ENCODE results near the gene PDGFC.

Gene PDGFC

DNA sequence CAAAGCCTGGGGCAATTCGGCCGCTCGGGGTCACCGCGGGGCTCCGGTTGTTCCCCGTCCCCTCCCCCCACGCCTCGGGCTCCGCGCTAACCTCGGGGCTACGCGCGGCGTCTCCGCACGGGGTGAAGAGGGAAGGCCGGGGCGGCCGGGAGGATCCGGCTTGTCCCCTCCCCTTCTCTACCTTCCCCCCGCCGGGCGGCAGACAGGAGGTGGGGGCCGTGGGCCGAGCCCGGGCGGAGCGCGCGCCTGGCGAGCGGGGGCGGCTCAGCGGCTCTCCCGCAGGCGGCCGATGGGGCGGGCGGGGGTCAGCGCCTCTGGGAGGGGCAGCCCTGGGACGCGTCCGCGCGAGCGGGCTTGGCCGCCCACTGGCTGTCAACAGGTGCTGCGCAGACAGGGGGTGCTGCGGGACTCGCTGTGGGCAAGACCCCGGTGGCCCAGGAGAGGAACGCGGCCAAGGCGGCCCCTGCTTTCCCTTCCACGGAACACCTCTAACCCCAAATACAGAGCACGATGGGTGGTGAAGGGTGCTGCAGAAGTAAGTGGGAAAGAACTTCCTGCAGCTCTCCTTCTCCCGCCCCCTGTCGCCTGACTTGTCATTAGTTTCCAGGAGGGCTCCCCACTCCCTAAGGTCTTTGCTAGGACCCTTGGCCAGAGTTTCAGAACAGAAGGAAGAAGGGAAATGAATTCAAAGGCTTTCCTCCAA, at the start of gene PDGFC:
Gene PDGFC (minus strand): TSS at position 124 of the 703 bp plus-strand sequence. CDS start 896 bp downstream, outside the sequence.
- TF ChIP-seq CTCF (IDR thresholded peaks at IDR 0.05) = no peak

DNA sequence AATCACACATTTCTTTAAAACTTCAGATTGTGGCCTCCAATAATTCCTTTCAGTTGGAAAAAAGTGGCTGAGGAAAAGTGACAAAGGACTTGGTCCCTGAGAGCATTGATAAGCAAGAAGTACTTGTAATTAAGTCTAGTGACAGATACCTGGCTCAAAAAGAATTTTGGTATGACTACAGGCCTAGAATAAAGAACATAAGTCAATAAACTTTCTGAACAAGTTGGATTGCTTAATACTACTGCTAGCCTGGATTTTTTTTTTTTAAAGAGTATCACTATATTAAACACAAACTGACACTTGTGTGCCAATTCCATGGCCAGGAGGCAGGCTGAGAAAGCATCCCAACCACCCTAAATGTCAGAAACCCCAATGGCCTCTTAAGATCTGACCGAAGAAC, 49.3 kb upstream of the PDGFC start:
- no peak for TF ChIP-seq CTCF (IDR thresholded peaks at IDR 0.05)

DNA sequence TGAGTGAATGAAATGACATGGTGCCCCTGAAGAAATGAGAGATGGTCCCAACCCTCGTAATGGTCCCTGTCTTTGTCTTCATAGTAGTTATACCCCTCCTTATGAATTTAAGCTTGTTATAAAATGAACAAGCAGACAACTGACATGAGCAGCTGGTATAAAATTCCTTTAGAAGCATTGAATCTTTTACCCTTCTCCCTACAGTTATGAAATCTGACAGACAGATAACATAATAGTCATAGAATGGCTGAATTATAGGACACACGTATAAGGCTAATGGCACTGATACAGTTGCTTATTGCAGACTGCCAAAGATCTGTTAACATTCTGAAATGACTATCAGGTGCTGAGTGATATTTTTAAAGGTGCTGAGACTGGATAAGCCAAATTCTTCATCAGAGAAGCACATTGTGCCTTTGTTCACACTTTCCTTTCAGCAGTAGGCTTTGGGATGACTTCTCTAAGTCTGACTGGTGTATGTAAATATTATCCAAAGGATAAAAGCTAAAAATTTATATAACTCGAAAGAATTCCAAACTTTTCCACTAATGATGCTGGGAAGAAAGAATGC, 47.4 kb upstream of the PDGFC start:
- TF ChIP-seq CTCF (IDR thresholded peaks at IDR 0.05) = no peak

DNA sequence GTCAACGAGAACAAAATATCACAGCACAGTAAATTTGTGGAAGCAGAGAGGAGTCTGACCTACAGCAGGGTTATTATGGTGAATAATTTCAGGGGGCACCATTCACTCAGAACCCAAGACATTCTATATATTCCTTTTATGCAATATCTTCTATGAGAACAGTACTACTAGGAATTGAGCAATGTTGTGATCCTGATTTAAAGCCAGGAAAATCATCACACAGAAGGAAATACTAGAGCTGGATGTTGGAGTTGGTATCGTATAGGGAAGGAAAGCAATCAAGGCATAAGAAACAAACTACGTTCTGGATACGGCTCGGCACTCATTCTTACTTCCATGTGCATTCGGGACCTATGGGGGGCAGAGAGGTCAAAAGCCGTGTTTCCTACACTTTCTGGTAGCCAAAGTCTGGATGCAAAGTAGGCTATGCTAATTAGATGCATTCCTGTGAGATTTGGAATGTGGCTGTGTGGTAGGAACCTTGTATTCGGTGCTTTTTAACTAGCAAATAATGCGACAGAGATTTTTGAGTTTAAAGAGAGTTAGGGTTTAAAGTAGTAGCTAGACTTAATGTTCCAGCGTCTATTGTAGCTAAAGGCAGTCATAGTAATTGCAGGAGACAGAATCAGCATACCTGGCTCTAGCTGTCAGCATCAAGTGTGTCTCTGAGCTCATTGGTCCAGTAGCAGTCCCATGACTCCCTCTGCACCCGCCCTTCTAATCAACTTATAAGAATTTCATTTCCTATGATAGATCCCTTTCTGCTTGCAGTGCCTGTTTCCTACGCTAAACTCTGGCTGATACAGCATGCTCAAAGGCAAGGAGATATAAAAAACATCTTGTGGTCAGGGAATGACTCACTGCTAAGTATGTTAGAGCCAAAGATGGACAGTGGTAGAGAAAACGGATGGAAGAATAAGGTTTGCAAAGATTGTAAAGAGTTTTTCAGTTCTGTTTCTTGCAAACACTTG, 43.3 kb upstream of the PDGFC start:
- no peak for TF ChIP-seq CTCF (IDR thresholded peaks at IDR 0.05)

DNA sequence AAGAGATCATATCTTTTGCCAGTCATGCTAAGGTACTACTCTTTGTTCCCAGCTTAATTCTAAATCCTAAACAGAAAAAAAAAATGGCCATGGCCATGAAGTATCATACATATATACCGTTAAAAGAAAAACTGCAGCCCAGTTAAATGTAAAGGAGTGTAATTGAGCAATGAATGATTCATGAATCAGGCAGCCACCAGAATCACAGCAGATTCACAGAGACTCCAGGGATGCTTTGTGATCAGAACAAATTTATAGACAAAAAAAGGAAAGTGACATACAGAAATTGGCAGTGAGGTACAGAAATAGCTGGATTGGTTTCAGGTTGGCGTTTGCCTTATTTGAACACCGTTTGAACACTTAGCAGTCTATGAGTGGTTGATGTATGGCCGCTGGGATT, 42.1 kb upstream of the PDGFC start:
- TF ChIP-seq CTCF (IDR thresholded peaks at IDR 0.05) = no peak

DNA sequence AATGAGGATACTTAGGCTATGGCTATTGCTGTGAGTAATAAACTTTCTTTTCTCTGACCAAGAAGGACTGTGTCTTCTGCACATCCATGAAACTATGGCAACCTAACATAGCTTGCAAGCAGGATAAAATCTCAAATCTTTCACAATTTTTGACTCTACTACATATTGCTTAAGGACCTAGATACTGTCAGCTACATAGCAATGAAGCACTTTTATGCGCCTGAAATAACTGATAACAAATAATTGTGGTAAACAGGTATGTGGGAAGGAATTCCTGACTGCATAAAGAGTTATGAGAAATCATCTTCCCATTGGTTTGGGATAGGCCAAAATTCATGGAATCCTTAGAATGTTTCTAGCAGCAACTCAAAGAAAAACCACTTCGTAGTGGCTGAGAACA, 41.2 kb upstream of the PDGFC start:
- no peak for TF ChIP-seq CTCF (IDR thresholded peaks at IDR 0.05)

- no peak for TF ChIP-seq CTCF (IDR thresholded peaks at IDR 0.05)
These were observed 40.7 kb upstream of the PDGFC start for GRCh38 chr4:157012296-157012695.

Data from LNCAP (cell line).